GM10248 (cell line): Measurements from ENCODE around the gene CXXC1.
A peak's percentile ranks its signal among the peaks of the same experiment; 100 is the strongest.
"Not testable (repeated sequence)": the region's sequence is repeated elsewhere in the genome, so short reads cannot be mapped to it uniquely, and the experiment has no call there.

Experiments
- CTCF ChIA-PET: fragments of 300-600 bp; sonication (Branson Sonifier 250); formaldehyde crosslinking; extraction: SDS; loops from one replicate; lab custom pipeline; 2021; ENCODE audit warnings: antibody characterized with exemption; lab: Yijun Ruan, JAX
- POLR2A ChIA-PET: fragments of 350-650 bp; sonication (Branson Sonifier 250); formaldehyde crosslinking; extraction: SDS; loops from one replicate; lab custom pipeline; 2020; ENCODE audit warnings: antibody characterized with exemption; lab: Yijun Ruan, JAX
- DNase-seq: peaks from one replicate; pipeline ENCODE4 v3.0.0; 2012; ENCODE audit errors: extremely low spot score
- TF ChIP-seq, protein P1 (sequence below): IDR thresholded peaks from 2 replicates; pipeline ENCODE4 v1.5.1; 2012; ENCODE audit warnings: mild to moderate bottlenecking, low read depth; ENCODE audit errors: extremely low read depth, missing control alignments, control extremely low read depth

The CXXC1 gene

DNA sequence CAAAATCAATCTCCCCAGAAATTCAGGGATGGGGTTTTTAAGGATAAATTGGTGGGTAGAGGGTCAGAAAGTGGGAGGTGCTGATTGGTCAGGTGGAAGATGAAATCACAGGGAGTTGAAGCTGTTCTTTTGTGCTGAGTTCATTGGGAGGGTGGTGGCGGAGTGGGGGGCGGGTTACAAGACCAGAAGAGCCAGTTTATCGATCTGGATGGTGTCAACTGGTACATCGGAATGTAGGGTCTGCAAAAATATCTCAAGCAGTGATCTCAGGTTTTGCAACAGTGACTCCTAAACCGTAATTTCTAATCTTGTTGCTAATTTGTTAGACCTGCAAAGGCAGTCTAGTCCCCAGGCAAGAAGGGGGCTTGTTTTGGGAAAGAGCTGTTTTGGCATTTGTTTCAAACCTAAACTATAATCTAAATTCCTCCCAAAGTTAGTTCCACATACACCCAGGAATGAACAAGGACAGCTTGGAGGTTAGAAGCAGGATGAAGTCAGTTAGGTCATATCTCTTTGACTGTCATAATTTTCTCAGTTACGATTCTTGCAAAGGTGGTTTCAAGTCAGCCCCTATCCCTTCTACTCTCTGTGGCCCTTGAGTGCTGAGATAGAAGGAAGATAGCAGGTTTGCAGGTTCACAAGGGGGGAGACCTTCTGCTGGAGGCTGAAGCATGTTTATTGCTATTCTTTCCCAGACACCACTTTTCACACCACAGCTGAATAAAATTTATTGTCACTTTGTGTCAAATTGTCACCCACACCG lies 12.3 kb upstream of the CXXC1 start:
- no peak for DNase-seq
- ChIA-PET CTCF (interaction anchor here (0.9 to 2.6 kb wide), 5 partner anchors 9 to 57 kb away, joined by 3 to 8 read pairs (median 3); no protein-coding TSS in a partner anchor), POLR2A (no interaction called here)
- TF ChIP-seq, protein P1, sequence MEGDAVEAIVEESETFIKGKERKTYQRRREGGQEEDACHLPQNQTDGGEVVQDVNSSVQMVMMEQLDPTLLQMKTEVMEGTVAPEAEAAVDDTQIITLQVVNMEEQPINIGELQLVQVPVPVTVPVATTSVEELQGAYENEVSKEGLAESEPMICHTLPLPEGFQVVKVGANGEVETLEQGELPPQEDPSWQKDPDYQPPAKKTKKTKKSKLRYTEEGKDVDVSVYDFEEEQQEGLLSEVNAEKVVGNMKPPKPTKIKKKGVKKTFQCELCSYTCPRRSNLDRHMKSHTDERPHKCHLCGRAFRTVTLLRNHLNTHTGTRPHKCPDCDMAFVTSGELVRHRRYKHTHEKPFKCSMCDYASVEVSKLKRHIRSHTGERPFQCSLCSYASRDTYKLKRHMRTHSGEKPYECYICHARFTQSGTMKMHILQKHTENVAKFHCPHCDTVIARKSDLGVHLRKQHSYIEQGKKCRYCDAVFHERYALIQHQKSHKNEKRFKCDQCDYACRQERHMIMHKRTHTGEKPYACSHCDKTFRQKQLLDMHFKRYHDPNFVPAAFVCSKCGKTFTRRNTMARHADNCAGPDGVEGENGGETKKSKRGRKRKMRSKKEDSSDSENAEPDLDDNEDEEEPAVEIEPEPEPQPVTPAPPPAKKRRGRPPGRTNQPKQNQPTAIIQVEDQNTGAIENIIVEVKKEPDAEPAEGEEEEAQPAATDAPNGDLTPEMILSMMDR = no peak

DNA sequence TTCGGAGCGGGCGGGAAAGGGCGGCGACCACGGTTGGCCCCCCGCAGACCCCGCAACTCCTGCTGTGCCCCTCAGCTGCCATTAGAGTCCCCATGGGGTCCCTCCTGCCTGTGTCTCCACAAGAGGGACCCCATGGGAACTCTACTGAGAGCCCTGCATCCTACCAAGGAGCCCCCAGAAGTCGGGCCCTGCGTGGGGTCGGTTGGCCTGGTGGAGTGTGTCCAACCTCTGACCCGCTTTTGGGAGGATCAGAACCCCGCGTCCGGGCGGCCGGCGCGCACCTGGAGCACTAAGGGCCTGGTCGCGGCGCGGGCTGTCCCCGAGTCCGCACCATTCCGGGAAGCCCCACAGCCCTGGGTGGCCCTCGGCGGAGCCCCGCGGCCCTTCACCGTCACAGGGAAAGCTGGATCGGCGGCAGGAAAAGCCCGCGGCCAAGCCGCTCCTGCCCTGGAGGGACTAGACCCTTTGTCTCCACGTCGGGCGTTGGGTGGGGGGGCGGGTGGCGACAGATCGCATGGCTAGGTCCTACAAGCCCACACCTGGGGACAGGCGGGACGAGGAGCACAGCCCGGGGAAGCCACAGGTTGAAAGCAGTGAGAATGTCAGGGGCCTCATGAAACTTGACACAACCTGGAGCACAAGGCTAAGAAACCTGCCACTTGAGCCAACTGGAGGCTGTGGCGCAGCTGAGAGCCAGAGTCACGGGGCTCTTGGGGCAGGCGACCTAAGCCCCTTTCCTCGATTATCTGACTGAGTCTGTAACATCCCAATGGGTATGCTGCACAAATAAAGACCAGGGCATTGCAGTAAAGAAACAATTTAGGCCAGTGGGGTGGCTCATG lies 11.2 kb upstream of the CXXC1 start:
- ChIA-PET CTCF (interaction anchor here (0.8 to 2.6 kb wide), 4 partner anchors 10 to 59 kb away, joined by 3 to 8 read pairs (median 5); no protein-coding TSS in a partner anchor), POLR2A (interaction anchor here (1.0 kb wide), 1 partner anchor 9 kb away, joined by 4 read pairs; no protein-coding TSS in a partner anchor)
- no peak for DNase-seq
- TF ChIP-seq, protein P1 = no peak

DNA sequence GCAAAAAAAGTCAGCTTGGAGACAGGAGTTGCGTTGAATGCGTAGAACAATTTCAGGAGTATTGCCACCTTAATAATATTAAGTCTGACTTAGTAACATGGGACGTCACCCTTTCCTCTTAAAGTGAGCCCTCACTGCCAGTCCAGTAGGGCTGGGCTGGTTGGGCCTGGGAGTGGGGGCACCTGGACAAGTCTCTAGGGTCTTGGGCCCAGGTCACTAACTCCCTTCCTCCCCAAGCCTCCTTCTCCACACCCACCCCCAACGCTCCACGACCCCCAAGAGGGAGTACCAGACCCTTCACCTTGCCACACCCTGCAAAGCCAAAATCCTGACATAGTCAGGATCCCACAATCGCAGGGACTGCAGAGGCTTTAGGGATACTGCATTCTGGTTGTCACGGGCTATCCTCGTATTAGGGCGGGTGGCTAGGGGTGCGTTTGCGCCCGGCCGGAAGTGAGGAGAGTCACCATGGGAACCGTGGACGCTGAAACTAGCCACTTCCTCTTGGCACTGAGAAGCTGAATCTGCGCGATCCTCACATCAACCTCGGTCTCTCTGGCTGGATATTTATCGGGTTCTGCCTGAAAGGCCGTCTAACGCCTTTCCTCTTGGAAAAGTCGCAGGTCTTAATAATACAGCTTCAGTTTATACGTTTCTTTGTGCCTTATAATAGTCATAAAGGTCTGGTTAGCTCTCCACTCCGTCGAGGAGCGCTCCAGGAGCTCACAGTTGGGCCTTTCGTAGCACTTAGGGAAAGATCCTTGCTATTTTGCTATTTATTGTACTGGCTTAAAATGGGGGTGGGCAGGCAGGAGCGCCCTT lies 10.3 kb upstream of the CXXC1 start:
- ChIA-PET CTCF (interaction anchor here (0.8 to 2.6 kb wide), 4 partner anchors 9 to 60 kb away, joined by 3 to 8 read pairs (median 5); no protein-coding TSS in a partner anchor), POLR2A (interaction anchor here (1.0 kb wide), 1 partner anchor 10 kb away, joined by 4 read pairs; no protein-coding TSS in a partner anchor)
- TF ChIP-seq, protein P1 = no peak
- DNase-seq = peak; percentile 88

DNA sequence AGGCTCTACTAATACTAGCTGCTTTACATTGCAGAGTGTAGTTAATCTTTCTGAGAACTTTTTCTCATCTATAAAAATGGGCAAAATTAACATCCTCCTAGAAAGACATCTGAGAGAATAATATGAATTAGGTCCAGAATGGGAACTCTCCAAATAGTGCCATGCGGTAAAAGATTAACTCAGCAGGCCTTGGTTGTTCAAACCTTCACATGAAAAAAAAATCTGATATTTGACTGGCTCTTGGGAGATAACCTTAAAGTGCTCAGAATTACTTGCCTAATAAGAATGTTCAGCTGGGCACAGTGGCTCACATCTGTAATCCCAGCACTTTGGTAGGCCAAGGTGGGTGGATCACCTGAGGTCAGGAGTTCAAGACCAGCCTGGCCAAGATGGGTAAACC lies 5.5 kb upstream of the CXXC1 start:
- ChIA-PET POLR2A (no interaction called here), CTCF (interaction anchor here (1.4 kb wide), 2 partner anchors 18 to 25 kb away, joined by 4 read pairs; no protein-coding TSS in a partner anchor)
- no peak for DNase-seq
- TF ChIP-seq, protein P1 = no peak

DNA sequence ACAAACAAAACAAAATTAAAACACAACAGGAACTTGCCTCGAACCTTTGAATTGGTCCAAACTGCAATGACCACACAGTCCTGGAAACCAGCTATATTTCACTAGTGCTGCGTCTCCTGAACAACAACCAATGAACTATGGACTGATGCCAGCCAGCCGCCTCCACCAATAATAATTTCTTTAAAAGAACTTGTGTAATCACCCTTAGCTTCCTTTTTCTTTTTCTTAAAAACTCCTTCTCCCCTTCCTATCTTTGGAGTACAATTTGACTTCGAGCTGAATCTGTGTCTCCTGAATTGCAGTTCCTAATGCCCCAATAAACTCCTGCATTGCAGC lies 1.6 kb upstream of the CXXC1 start:
- TF ChIP-seq, protein P1 = no peak
- POLR2A ChIA-PET = no interaction called here
- CTCF ChIA-PET = interaction anchor here (0.9 to 3.5 kb wide), 11 partner anchors 9 to 82 kb away, joined by 3 to 24 read pairs (median 3); partner anchors contain the start of gene CFAP53
- no peak for DNase-seq

DNA sequence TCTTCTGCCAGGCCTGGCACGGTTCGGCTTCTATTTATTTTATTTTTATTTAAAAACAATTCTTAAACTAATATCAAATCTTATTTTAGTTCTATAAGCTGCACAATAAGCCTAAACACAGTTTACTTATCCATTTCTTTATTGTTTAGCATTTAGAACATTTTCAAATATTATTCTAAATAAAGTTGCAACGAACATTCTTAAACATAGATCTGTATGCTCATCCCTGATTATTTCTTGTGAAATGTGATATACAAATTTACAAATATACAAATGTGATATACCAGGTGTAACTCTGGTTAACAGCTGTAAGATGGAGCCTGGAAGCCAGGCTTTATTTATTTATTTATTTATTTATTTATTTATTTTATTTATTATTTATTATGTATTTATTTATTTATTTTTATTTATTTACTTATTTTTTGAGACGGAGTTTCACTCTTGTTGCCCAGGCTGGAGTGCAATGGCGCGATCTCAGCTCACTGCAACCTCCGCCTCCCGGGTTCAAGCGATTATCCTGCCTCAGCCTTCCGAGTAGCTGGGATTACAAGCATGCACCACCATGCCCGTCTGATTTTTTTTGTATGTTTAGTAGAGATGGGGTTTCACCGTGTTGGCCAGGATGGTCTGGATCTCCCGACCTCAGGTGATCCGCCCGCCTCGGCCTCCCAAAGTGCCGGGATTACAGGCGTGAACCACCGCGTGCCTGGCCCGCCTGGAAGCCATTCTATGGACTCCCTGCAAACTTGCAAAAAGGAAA lies 1.0 kb upstream of the CXXC1 start:
- DNase-seq, POLR2A ChIA-PET: not testable (repeated sequence)
- CTCF ChIA-PET = interaction anchor here (0.9 to 3.5 kb wide), 11 partner anchors 10 to 83 kb away, joined by 3 to 24 read pairs (median 3); partner anchors contain the start of gene CFAP53
